GM23338 (cell line): ENCODE measurements around the gene CPSF3.

Source experiments
- CREB1 ChIP-seq: fragments of 250-450 bp; sonication (Bioruptor Pico); IDR thresholded peaks from 2 replicates; pipeline ENCODE4 v1.5.0; 2020; ENCODE audit warnings: low read depth, mild to moderate bottlenecking, moderate library complexity
- CTCF ChIP-seq, 2 experiments: fragments of 200-600 bp in 1 of 2; sonication (generic) in 1 of 2; conservative IDR thresholded peaks; 2 replicates each; pipeline versions ENCODE4 v1.5.1 to v1.6.1; 2016 to 2017; ENCODE audit warnings: antibody characterized with exemption in 2 of 2, low read depth in 2 of 2, mild to moderate bottlenecking in 2 of 2, moderate library complexity in 1 of 2
- ETS1 ChIP-seq: IDR thresholded peaks from 2 replicates; pipeline ENCODE4 v1.6.1; 2016; ENCODE audit warnings: antibody characterized with exemption
- EZH2 ChIP-seq: fragments of 200-600 bp; sonication (generic); IDR thresholded peaks from one replicate; pipeline ENCODE4 v1.8.0; 2017; ENCODE audit warnings: antibody characterized with exemption, mild to moderate bottlenecking, low read depth; ENCODE audit not compliant: unreplicated experiment
- EZH2phosphoT487 ChIP-seq: fragments of 200-600 bp; sonication (generic); IDR thresholded peaks from one replicate; pipeline ENCODE4 v1.8.1; 2018; ENCODE audit warnings: antibody characterized with exemption; ENCODE audit not compliant: unreplicated experiment
- JUNB ChIP-seq: IDR thresholded peaks from one replicate; pipeline ENCODE4 v1.6.1; 2016; ENCODE audit warnings: antibody characterized with exemption; ENCODE audit not compliant: unreplicated experiment
- NANOG ChIP-seq: IDR thresholded peaks from 2 replicates; pipeline ENCODE4 v1.6.1; 2016; ENCODE audit warnings: antibody characterized with exemption, borderline replicate concordance
- POLR2AphosphoS5 ChIP-seq: IDR thresholded peaks from 2 replicates; pipeline ENCODE4 v1.6.1; 2016; ENCODE audit warnings: antibody characterized with exemption, low read depth
- REST ChIP-seq: IDR thresholded peaks from one replicate; pipeline ENCODE4 v1.6.1; 2018; ENCODE audit warnings: antibody characterized with exemption; ENCODE audit not compliant: unreplicated experiment
- STAT1 ChIP-seq: IDR thresholded peaks from one replicate; pipeline ENCODE4 v1.6.1; 2016; ENCODE audit warnings: antibody characterized with exemption; ENCODE audit not compliant: unreplicated experiment
- ZNF114 ChIP-seq: fragments of 250-450 bp; sonication (Bioruptor Pico); IDR thresholded peaks from 2 replicates; pipeline ENCODE4 v1.5.0; 2020; ENCODE audit warnings: mild to moderate bottlenecking, moderate library complexity
- ZNF331 ChIP-seq: fragments of 250-450 bp; sonication (Bioruptor Pico); IDR thresholded peaks from 2 replicates; pipeline ENCODE4 v1.5.0; 2020; ENCODE audit warnings: low read depth, mild to moderate bottlenecking, moderate library complexity
- ZNF462 ChIP-seq: fragments of 250-450 bp; sonication (Bioruptor Pico); IDR thresholded peaks from 2 replicates; pipeline ENCODE4 v1.5.0; 2020; ENCODE audit warnings: mild to moderate bottlenecking, moderate library complexity

GRCh38 chr2:9443526-9443925, 20.1 kb downstream of the CPSF3 start:
- TF ChIP-seq POLR2AphosphoS5 (no peak), ZNF462 (CRISPR knock-in tag) (no peak), JUNB (no peak), CTCF (conservative IDR thresholded peaks at IDR 0.05; ENCODE audit: low read depth in 2 of 2) (no peak), REST (no peak), EZH2 (no peak), ZNF331 (CRISPR knock-in tag) (no peak), ETS1 (no peak), EZH2phosphoT487 (no peak), CREB1 (CRISPR knock-in tag) (no peak), NANOG (no peak), STAT1 (no peak), ZNF114 (CRISPR knock-in tag) (no peak)
